Endothelial cell of umbilical vein (primary cell): ENCODE measurements around the gene MYBBP1A. TPM values are rescaled to one million over a fixed set of nuclear protein-coding genes. Genes with fewer than 3 reads are reported as not detected.

Experiments
- BruUV-seq: library from RNA; stranded (reverse); fragments of 400-500 nt; replicated peaks from 2 replicates; lab custom pipeline; 2021; lab: Mats Ljungman, UMichigan
- CTCF ChIA-PET: fragments of 300-600, 350-600 bp; sonication (Branson Sonifier 250); formaldehyde crosslinking; loops from one replicate; lab custom pipeline; 2021; ENCODE audit warnings: antibody characterized with exemption, inconsistent platforms; lab: Charles Lee
- POLR2A ChIA-PET: fragments of 300-600, 350-600 bp; sonication (Branson Sonifier 250); formaldehyde crosslinking; loops from one replicate; lab custom pipeline; 2021; ENCODE audit warnings: antibody characterized with exemption, inconsistent platforms; lab: Charles Lee
- DNase-seq: peaks from one replicate; pipeline ENCODE4 v3.0.0-alpha.2; 2011; ENCODE audit warnings: low read depth, low spot score
- FAIRE-seq: peaks from 2 replicates; lab custom pipeline; 2011; peaks lifted over from hg19 to GRCh38; lab: Jason Lieb, UNC
- H2AFZ ChIP-seq: 2 replicates; pipeline ENCODE4 v1.6.0; 2012; ENCODE audit warnings: low read depth, low read length, control low read depth, inconsistent platforms
- H3K27ac ChIP-seq: 2 replicates; pipeline ENCODE4 v1.5.1; 2011; ENCODE audit warnings: low read depth, mild to moderate bottlenecking, control low read depth, low read length, moderate library complexity; ENCODE audit not compliant: insufficient read depth
- H3K27me3 ChIP-seq, 2 experiments: 2 replicates each; pipeline versions ENCODE4 v1.6.0 to v1.6.1; 2011; ENCODE audit warnings: low read length in 2 of 2, mixed read lengths in 1 of 2; ENCODE audit not compliant: control insufficient read depth in 2 of 2, insufficient read depth in 2 of 2
- H3K36me3 ChIP-seq, 2 experiments: 2 replicates in 1 of 2; 3 replicates in 1 of 2; pipeline ENCODE4 v1.5.1; 2011; ENCODE audit warnings: low read length in 2 of 2, mild to moderate bottlenecking in 1 of 2, moderate library complexity in 1 of 2; ENCODE audit not compliant: control insufficient read depth in 2 of 2, insufficient read depth in 2 of 2; ENCODE audit errors: extremely low read depth in 1 of 2
- H3K4me1 ChIP-seq: 3 replicates; pipeline ENCODE4 v1.5.1; 2011; ENCODE audit warnings: mild to moderate bottlenecking, low read length; ENCODE audit not compliant: control insufficient read depth, insufficient read depth; ENCODE audit errors: extremely low read depth
- H3K4me2 ChIP-seq: 2 replicates; pipeline ENCODE4 v1.6.1; 2011; ENCODE audit warnings: low read length, control low read depth, mixed read lengths; ENCODE audit not compliant: insufficient read depth
- H3K4me3 ChIP-seq, 3 experiments: fragments of 200-600 bp in 1 of 3; sonication (generic), shearing (Covaris generic) in 1 of 3; replicated peaks in 1 of 3; 2 replicates each; pipeline ENCODE4 v1.5.1; 2011 to 2016; ENCODE audit warnings: control low read depth in 3 of 3, low read length in 3 of 3, mild to moderate bottlenecking in 2 of 3, inconsistent platforms in 1 of 3, low read depth in 1 of 3, moderate library complexity in 1 of 3; ENCODE audit not compliant: insufficient read depth in 1 of 3
- H3K79me2 ChIP-seq: 2 replicates; pipeline ENCODE4 v1.6.0; 2012; ENCODE audit warnings: low read length, inconsistent platforms; ENCODE audit not compliant: control insufficient read depth, insufficient read depth
- H3K9ac ChIP-seq: replicated peaks from 2 replicates; pipeline ENCODE3; 2011; ENCODE audit warnings: low read length, control low read depth; ENCODE audit not compliant: insufficient read depth; ENCODE audit errors: extremely low read depth
- H3K9me1 ChIP-seq: replicated peaks from 3 replicates; pipeline ENCODE4 v1.6.0; 2011; ENCODE audit warnings: mild to moderate bottlenecking, low read length; ENCODE audit not compliant: control insufficient read depth, insufficient read depth; ENCODE audit errors: extremely low read depth
- H3K9me3 ChIP-seq: replicated peaks from 2 replicates; pipeline ENCODE4 v1.5.1; 2012; ENCODE audit warnings: low read length, inconsistent platforms; ENCODE audit not compliant: control insufficient read depth, insufficient read depth
- H4K20me1 ChIP-seq: replicated peaks from 2 replicates; pipeline ENCODE3; 2011; ENCODE audit warnings: mild to moderate bottlenecking, low read length; ENCODE audit not compliant: control insufficient read depth, insufficient read depth; ENCODE audit errors: extremely low read depth
- CTCF ChIP-seq, 2 donors: IDR thresholded peaks; 1 replicate in 1 of 2; 2 replicates in 1 of 2; pipeline ENCODE4 v1.5.1; 2011; ENCODE audit warnings: low read length in 2 of 2, mild to moderate bottlenecking in 2 of 2, moderate library complexity in 2 of 2, control low read depth in 1 of 2, inconsistent platforms in 1 of 2, low read depth in 1 of 2; ENCODE audit not compliant: insufficient read depth in 1 of 2; ENCODE audit errors: extremely low read depth in 1 of 2
- EZH2 ChIP-seq: IDR thresholded peaks from 2 replicates; pipeline ENCODE4 v1.6.1; 2012; ENCODE audit warnings: borderline replicate concordance, low read depth, mild to moderate bottlenecking, moderate library complexity, low read length, inconsistent platforms; ENCODE audit not compliant: severe bottlenecking
- FOS ChIP-seq: IDR thresholded peaks from 2 replicates; pipeline ENCODE4 v1.6.1; 2011; ENCODE audit warnings: mild to moderate bottlenecking, low read length, moderate library complexity, borderline replicate concordance; ENCODE audit not compliant: insufficient read depth
- GATA2 ChIP-seq: IDR thresholded peaks from 2 replicates; pipeline ENCODE4 v1.7.0; 2011; ENCODE audit warnings: low read depth, mild to moderate bottlenecking, moderate library complexity, mixed read lengths, low read length; ENCODE audit not compliant: insufficient read length, insufficient read depth
- JUN ChIP-seq: IDR thresholded peaks from 2 replicates; pipeline ENCODE4 v1.6.1; 2011; ENCODE audit warnings: borderline replicate concordance, low read depth; ENCODE audit not compliant: insufficient read length, insufficient read depth
- MAX ChIP-seq: IDR thresholded peaks from 2 replicates; pipeline ENCODE4 v1.6.1; 2011; ENCODE audit not compliant: insufficient read depth, insufficient read length
- MYC ChIP-seq: IDR thresholded peaks from one replicate; pipeline ENCODE4 v1.6.1; 2011; ENCODE audit warnings: mild to moderate bottlenecking, low read depth, low read length
- POLR2A ChIP-seq: IDR thresholded peaks from 2 replicates; pipeline ENCODE4 v1.6.1; 2012; ENCODE audit warnings: low read depth, mild to moderate bottlenecking, control low read depth, low read length
- POLR2AphosphoS5 ChIP-seq: IDR thresholded peaks from 2 replicates; pipeline ENCODE4 v1.6.1; 2012; ENCODE audit warnings: low read depth, mild to moderate bottlenecking, control low read depth, low read length, moderate library complexity; ENCODE audit not compliant: insufficient read depth
- dilution Hi-C: fragments of 300-500 bp; cut with MboI; formaldehyde crosslinking; loops from one replicate; pipeline ENCODE4 v1.15.0; 2019; ENCODE audit warnings: low sequenced_read_pairs; ENCODE audit not compliant: extremely low pct_ligation_motif_present
- intact Hi-C: fragments of 100-400 bp; cut with micrococcal nuclease; formaldehyde crosslinking; loops from one replicate; pipeline ENCODE4 v1.10.0; 2022
- polyA plus RNA-seq, 4 experiments: library from polyadenylated mRNA; depleted of rRNA in 3 of 4; stranded (reverse) in 3 of 4; unstranded in 1 of 4; fragments of >200 nt; gene quantifications; 2 replicates each; pipeline versions ENCODE4 v1.2.1 to v1.2.3, GENCODE V29; 2011 to 2012; ENCODE audit warnings: missing spikeins in 1 of 4
- total RNA-seq: library from RNA; stranded (reverse); gene quantifications from 2 replicates; pipeline ENCODE4 v1.2.3, GENCODE V29; 2021

The MYBBP1A gene
- total and polyA plus RNA-seq, 2 donors (not counting 3 experiments of a cell fraction or from before 2014, with no cell fraction given), result 26.8 to 79.2 TPM

GRCh38 chr17:4490637-4491061 is 64.5 kb downstream of the MYBBP1A start:
- Histone ChIP-seq H3K79me2 (no peaks in the 10 kb centered on the region), H3K9me3 (no peaks in the 10 kb centered on the region), H2AFZ (no peak overlapping the region), H3K4me2 (no peak overlapping the region), H3K27ac (no peak overlapping the region), H3K27me3 (no peaks in the 10 kb centered on the region), H3K9ac (no peak overlapping the region), H3K36me3 (peaks cover 0 to 1% of the 10 kb centered on the region in 2 experiments), H3K9me1 (no peaks in the 10 kb centered on the region), H4K20me1 (no peaks in the 10 kb centered on the region), H3K4me1 (no peaks in the 10 kb centered on the region), H3K4me3 (no peak overlapping the region)
- BruUV-seq, result no TSS peak
- dilution Hi-C loops, result no loop called here
- intact Hi-C loops, result no loop called here
- TF ChIP-seq EZH2, result no peak
- TF ChIP-seq GATA2, result no peak
- no peak for TF ChIP-seq POLR2A
- TF ChIP-seq MYC, result no peak
- no peak for TF ChIP-seq MAX
- TF ChIP-seq CTCF (IDR thresholded peaks at IDR 0.05; ENCODE audit: extremely low read depth in 1 of 2, insufficient read depth in 1 of 2, low read depth in 1 of 2, low read length in 2 of 2), result no peak
- no peak for TF ChIP-seq JUN
- TF ChIP-seq FOS, result no peak
- no peak for TF ChIP-seq POLR2AphosphoS5
- FAIRE-seq, result no peak
- POLR2A ChIA-PET, result no interaction called here
- CTCF ChIA-PET, result interaction anchor here (0.6 to 1.6 kb wide), 4 partner anchors 8 to 77 kb away, joined by 3 to 5 read pairs (median 4); partner anchors contain the start of gene SPNS2
- no peak for DNase-seq
